Suprapubic skin (tissue), 4 donors: ENCODE measurements around the gene EPG5. TPM values are rescaled to one million over a fixed set of nuclear protein-coding genes. Genes with fewer than 3 reads are reported as not detected.
"Not testable (repeated sequence)": the region's sequence is repeated elsewhere in the genome, so short reads cannot be mapped to it uniquely, and the experiment has no call there.

Experiments
- DNase-seq, 2 donors: peaks; one replicate each; pipeline ENCODE4 v3.0.0-alpha.2; 2019; ENCODE audit warnings: low spot score in 2 of 2
- H3K27ac ChIP-seq: fragments of 200-600 bp; sonication (generic); one replicate; pipeline ENCODE4 v1.5.1; 2019
- H3K27me3 ChIP-seq: fragments of 200-600 bp; sonication (generic); one replicate; pipeline ENCODE4 v1.5.1; 2019
- H3K36me3 ChIP-seq: fragments of 200-600 bp; sonication (generic); one replicate; pipeline ENCODE4 v1.5.1; 2019
- H3K4me1 ChIP-seq: fragments of 200-600 bp; sonication (generic); one replicate; pipeline ENCODE4 v1.5.1; 2019
- H3K4me3 ChIP-seq: fragments of 200-600 bp; sonication (generic); one replicate; pipeline ENCODE4 v1.5.1; 2019; ENCODE audit warnings: mild to moderate bottlenecking
- H3K9me3 ChIP-seq: fragments of 200-600 bp; sonication (generic); one replicate; pipeline ENCODE4 v1.5.1; 2019
- CTCF ChIP-seq, 2 donors: fragments of 200-600 bp in 1 of 2; fragments of 450-650 bp in 1 of 2; sonication (generic) in 1 of 2; IDR thresholded peaks; one replicate each; pipeline ENCODE4 v1.5.1; 2016 to 2019; ENCODE audit warnings: antibody characterized with exemption in 2 of 2, mild to moderate bottlenecking in 1 of 2, moderate library complexity in 1 of 2
- EP300 ChIP-seq: sonication (generic); formaldehyde crosslinking; IDR thresholded peaks from one replicate; pipeline ENCODE4 v1.6.1; 2017; ENCODE audit warnings: antibody characterized with exemption
- POLR2A ChIP-seq, 2 donors: fragments of 450-650 bp; IDR thresholded peaks; one replicate each; pipeline ENCODE4 v1.6.1; 2017; ENCODE audit warnings: antibody characterized with exemption in 2 of 2, mild to moderate bottlenecking in 2 of 2, moderate library complexity in 2 of 2
- POLR2AphosphoS5 ChIP-seq, 3 donors: sonication (generic); formaldehyde crosslinking; IDR thresholded peaks; one replicate each; pipeline ENCODE4 v1.6.1; 2017; ENCODE audit warnings: antibody characterized with exemption in 3 of 3
- WGBS: methylation state at CpG from one replicate; pipeline ENCODE4 v1.1.5; 2018; 5-methylcytosine and 5-hydroxymethylcytosine counted together
- total RNA-seq, 4 donors: library from RNA; depleted of rRNA; stranded (reverse); fragments of >200 nt; gene quantifications; one replicate each; pipeline ENCODE4 v1.1.0, GENCODE V29; 2016

The EPG5 gene
- total RNA-seq, 4 donors from 2014 or later = 31.5 to 107 (median 53.5) TPM

- Histone ChIP-seq H3K36me3 (peaks cover 23% of the 10 kb centered on the region), H3K27ac (no peak overlapping the region), H3K9me3 (no peaks in the 10 kb centered on the region), H3K4me1 (no peaks in the 10 kb centered on the region), H3K27me3 (no peaks in the 10 kb centered on the region), H3K4me3 (no peak overlapping the region)
- WGBS = 71% methylated on average over 4 of the region's 4 CpGs
- no peak for DNase-seq
- TF ChIP-seq POLR2AphosphoS5 (IDR thresholded peaks at IDR 0.05) (no peak), CTCF (IDR thresholded peaks at IDR 0.05) (no peak), POLR2A (IDR thresholded peaks at IDR 0.05) (no peak), EP300 (no peak)
Measured at GRCh38 chr18:45993438-45993837, 26.3 kb upstream of the EPG5 start.

GRCh38 chr18:45992527-45992926 lies 25.4 kb upstream of the EPG5 start:
- peaks cover 25% of the 10 kb centered on the region for H3K36me3 ChIP-seq
- not testable (repeated sequence) for H3K27me3 ChIP-seq, H3K4me3 ChIP-seq, H3K27ac ChIP-seq, DNase-seq, H3K9me3 ChIP-seq, H3K4me1 ChIP-seq
- 77% methylated on average over 6 of the region's 6 CpGs for WGBS

GRCh38 chr18:45991788-45992187 lies 24.7 kb upstream of the EPG5 start:
- H3K27ac ChIP-seq = no peak overlapping the region
- no peak for TF ChIP-seq EP300
- peaks cover 25% of the 10 kb centered on the region for H3K36me3 ChIP-seq
- H3K9me3 ChIP-seq = no peaks in the 10 kb centered on the region
- no peaks in the 10 kb centered on the region for H3K4me1 ChIP-seq
- H3K4me3 ChIP-seq = no peak overlapping the region
- DNase-seq = no peak
- 95% methylated on average over 3 of the region's 3 CpGs for WGBS
- H3K27me3 ChIP-seq = no peaks in the 10 kb centered on the region

- no peak for DNase-seq
- no peak for TF ChIP-seq POLR2AphosphoS5 (IDR thresholded peaks at IDR 0.05)
- no peak for TF ChIP-seq POLR2A (IDR thresholded peaks at IDR 0.05)
- no peak for TF ChIP-seq CTCF (IDR thresholded peaks at IDR 0.05)
- no peak for TF ChIP-seq EP300
- WGBS = 92% methylated on average over 4 of the region's 4 CpGs
- Histone ChIP-seq H3K36me3 (peaks cover 12% of the 10 kb centered on the region), H3K27ac (no peak overlapping the region), H3K4me1 (no peaks in the 10 kb centered on the region), H3K27me3 (no peaks in the 10 kb centered on the region), H3K9me3 (no peaks in the 10 kb centered on the region), H3K4me3 (no peak overlapping the region)
Measured at GRCh38 chr18:45984546-45985235, 17.6 kb upstream of the EPG5 start.

- Histone ChIP-seq H3K27ac (no peak overlapping the region), H3K4me1 (no peaks in the 10 kb centered on the region), H3K4me3 (no peak overlapping the region), H3K27me3 (no peaks in the 10 kb centered on the region), H3K36me3 (no peaks in the 10 kb centered on the region), H3K9me3 (no peaks in the 10 kb centered on the region)
- WGBS = 73% methylated on average over 2 of the region's 2 CpGs
- no peak for TF ChIP-seq POLR2A (IDR thresholded peaks at IDR 0.05)
- TF ChIP-seq POLR2AphosphoS5 (IDR thresholded peaks at IDR 0.05) = no peak
- no peak for TF ChIP-seq EP300
- no peak for TF ChIP-seq CTCF (IDR thresholded peaks at IDR 0.05)
- DNase-seq = no peak
Measured at GRCh38 chr18:45981821-45982220, 14.7 kb upstream of the EPG5 start.

- H3K4me1 ChIP-seq = no peaks in the 10 kb centered on the region
- no peak overlapping the region for H3K27ac ChIP-seq
- no peaks in the 10 kb centered on the region for H3K27me3 ChIP-seq
- 92% methylated on average over 2 of the region's 2 CpGs for WGBS
- no peaks in the 10 kb centered on the region for H3K36me3 ChIP-seq
- H3K4me3 ChIP-seq = no peak overlapping the region
- DNase-seq = no peak
- no peaks in the 10 kb centered on the region for H3K9me3 ChIP-seq
- no peak for TF ChIP-seq POLR2A (IDR thresholded peaks at IDR 0.05)
- TF ChIP-seq EP300 = no peak
- no peak for TF ChIP-seq POLR2AphosphoS5 (IDR thresholded peaks at IDR 0.05)
- TF ChIP-seq CTCF (IDR thresholded peaks at IDR 0.05) = no peak
Measured at GRCh38 chr18:45980229-45980628, 13.1 kb upstream of the EPG5 start.
